ENCODE results near the gene RASEF.

DNA sequence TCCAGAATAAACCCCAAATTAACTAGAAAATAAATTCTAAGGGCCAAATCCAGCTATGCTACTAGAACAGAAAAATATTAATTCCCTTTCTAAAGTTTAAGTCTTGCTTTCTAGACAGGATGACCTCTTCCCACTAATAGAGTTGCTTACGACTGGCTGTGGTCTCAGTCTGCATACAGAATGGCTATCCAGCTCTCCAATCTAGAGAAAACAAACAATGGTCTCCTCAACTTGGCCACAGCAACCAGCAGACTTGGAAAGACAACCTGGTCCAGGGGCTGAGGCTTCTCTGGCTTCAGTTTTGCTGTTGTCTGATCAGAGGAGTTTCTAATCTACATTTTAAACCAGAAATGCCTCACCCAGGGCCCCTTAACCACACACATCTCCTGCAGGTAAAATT lies 28.9 kb downstream of the RASEF start:
- TF ChIP-seq, protein P1, sequence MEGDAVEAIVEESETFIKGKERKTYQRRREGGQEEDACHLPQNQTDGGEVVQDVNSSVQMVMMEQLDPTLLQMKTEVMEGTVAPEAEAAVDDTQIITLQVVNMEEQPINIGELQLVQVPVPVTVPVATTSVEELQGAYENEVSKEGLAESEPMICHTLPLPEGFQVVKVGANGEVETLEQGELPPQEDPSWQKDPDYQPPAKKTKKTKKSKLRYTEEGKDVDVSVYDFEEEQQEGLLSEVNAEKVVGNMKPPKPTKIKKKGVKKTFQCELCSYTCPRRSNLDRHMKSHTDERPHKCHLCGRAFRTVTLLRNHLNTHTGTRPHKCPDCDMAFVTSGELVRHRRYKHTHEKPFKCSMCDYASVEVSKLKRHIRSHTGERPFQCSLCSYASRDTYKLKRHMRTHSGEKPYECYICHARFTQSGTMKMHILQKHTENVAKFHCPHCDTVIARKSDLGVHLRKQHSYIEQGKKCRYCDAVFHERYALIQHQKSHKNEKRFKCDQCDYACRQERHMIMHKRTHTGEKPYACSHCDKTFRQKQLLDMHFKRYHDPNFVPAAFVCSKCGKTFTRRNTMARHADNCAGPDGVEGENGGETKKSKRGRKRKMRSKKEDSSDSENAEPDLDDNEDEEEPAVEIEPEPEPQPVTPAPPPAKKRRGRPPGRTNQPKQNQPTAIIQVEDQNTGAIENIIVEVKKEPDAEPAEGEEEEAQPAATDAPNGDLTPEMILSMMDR (IDR thresholded peaks at IDR 0.05), result no peak
- TF ChIP-seq ZFX (IDR thresholded peaks at IDR 0.05; ENCODE audit: borderline replicate concordance), result no peak

Measured in 22Rv1 (cell line).